NB4 (cell line): ENCODE measurements around the gene WDR5B.
"Not testable (repeated sequence)": the region's sequence is repeated elsewhere in the genome, so short reads cannot be mapped to it uniquely, and the experiment has no call there.

ENCODE experiments used
- DNase-seq: peaks from one replicate; pipeline ENCODE4 v3.0.0; 2010; ENCODE audit warnings: low read depth
- H3K4me3 ChIP-seq: one replicate; pipeline ENCODE4 v1.5.1; 2011; ENCODE audit warnings: mild to moderate bottlenecking, low read depth, low read length, moderate library complexity
- CTCF ChIP-seq: IDR thresholded peaks from one replicate; pipeline ENCODE4 v1.5.1; 2012; ENCODE audit warnings: low read depth, low read length
- MYC ChIP-seq: IDR thresholded peaks from 2 replicates; pipeline ENCODE4 v1.6.1; 2011; ENCODE audit warnings: low read depth, low read length
- POLR2A ChIP-seq: IDR thresholded peaks from 2 replicates; pipeline ENCODE4 v1.6.1; 2011; ENCODE audit warnings: mild to moderate bottlenecking; ENCODE audit not compliant: insufficient read length; ENCODE audit errors: extremely low read depth
- TF ChIP-seq, protein P1 (sequence below): IDR thresholded peaks from 2 replicates; pipeline ENCODE4 v1.6.1; 2011; ENCODE audit warnings: low read depth, low read length

Gene WDR5B

GRCh38 chr3:122383771-122384697, 31.8 kb downstream of the WDR5B start, which contains the start of gene FAM162A:
Gene FAM162A (plus strand): TSS chr3:122384182. CDS start chr3:122384266, 84 bp downstream.
- H3K4me3 ChIP-seq, result peak within 1 kb of the TSS; percentile 96
- TF ChIP-seq, protein P1, sequence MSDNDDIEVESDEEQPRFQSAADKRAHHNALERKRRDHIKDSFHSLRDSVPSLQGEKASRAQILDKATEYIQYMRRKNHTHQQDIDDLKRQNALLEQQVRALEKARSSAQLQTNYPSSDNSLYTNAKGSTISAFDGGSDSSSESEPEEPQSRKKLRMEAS, result peak; percentile 83
- TF ChIP-seq CTCF, result peak; percentile 49
- peak; percentile 95 for TF ChIP-seq POLR2A
- TF ChIP-seq MYC, result peak; percentile 94
- DNase-seq, result peak; percentile 97

- peak; percentile 89 for DNase-seq
Observed at GRCh38 chr3:122382888-122383666, 32.8 kb downstream of the WDR5B start, which contains the start of gene MIX23. Gene MIX23 (minus strand): TSS chr3:122383231. CDS start chr3:122383224, 7 bp downstream.

GRCh38 chr3:122377975-122378374, 37.9 kb downstream of the WDR5B start:
- TF ChIP-seq POLR2A (no peak), MYC (no peak), CTCF (no peak)
- TF ChIP-seq, protein P1, result no peak
- no peak for DNase-seq
- H3K4me3 ChIP-seq, result no peak overlapping the region

More at GRCh38 chr3:122382888-122383666, 32.8 kb downstream of the WDR5B start, which contains the start of gene MIX23:
- peak within 1 kb of the TSS; percentile 96 for H3K4me3 ChIP-seq
- TF ChIP-seq CTCF (no peak), POLR2A (peak; percentile 61), MYC (peak; percentile 69)
- TF ChIP-seq, protein P1, result peak; percentile 88

DNA sequence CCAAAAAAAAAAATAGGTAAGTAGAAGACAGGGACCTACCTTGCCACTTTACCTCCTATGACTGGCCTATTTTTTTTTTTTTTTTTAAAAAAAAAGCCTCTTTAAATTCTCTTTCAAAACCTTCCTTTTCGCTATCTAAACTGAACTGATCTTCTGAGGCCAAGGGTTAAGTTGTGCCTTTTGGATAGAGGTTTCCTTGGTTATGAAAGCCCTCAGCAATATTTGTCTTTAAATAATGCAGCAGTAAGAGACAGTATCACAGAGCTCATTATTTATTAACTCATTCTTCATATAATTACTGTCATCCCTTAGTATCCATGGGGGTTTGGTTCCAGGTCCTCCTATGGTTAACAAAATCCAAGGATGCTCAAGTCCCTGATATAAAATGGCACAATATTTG, 41.8 kb downstream of the WDR5B start:
- no peak overlapping the region for H3K4me3 ChIP-seq
- TF ChIP-seq MYC (no peak), POLR2A (no peak), CTCF (no peak)
- TF ChIP-seq, protein P1, result no peak
- no peak for DNase-seq

DNA sequence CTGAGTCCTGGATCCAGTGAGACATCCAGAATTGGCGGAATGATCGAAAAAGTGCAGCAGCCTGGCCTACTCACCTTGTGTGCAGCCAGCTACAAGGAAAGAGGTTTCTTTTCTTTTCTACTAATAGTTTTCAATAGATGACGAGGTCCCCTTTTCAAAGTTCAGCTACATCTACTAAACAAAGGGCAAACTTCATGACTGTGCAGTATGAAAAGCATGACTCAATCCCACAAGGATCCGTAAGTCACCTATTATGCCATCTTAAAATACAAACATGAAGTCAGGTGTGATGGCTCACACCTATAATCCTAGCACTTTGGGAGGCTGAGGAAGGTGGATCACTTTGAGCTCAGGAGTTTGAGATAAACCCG, 49.5 kb downstream of the WDR5B start:
- H3K4me3 ChIP-seq, result no peak overlapping the region
- DNase-seq, result no peak
- TF ChIP-seq POLR2A (no peak), MYC (no peak), CTCF (no peak)
- TF ChIP-seq, protein P1, result no peak

- not testable (repeated sequence) for H3K4me3 ChIP-seq, DNase-seq
Observed at GRCh38 chr3:122365582-122366378, 50.1 kb downstream of the WDR5B start.
